BLaER1 (cell line): Measurements from ENCODE around the gene CDH13.

Experiments used
- H3K27ac ChIP-seq: shearing (Covaris generic); formaldehyde crosslinking; 2 replicates; pipeline ENCODE4 v1.8.1; 2022
- H3K27me3 ChIP-seq: shearing (Covaris generic); formaldehyde crosslinking; 2 replicates; pipeline ENCODE4 v1.8.1; 2022
- H3K36me3 ChIP-seq: shearing (Covaris generic); formaldehyde crosslinking; 2 replicates; pipeline ENCODE4 v1.8.1; 2022
- H3K4me1 ChIP-seq: shearing (Covaris generic); formaldehyde crosslinking; 2 replicates; pipeline ENCODE4 v1.8.1; 2022
- H3K4me2 ChIP-seq: shearing (Covaris generic); formaldehyde crosslinking; 2 replicates; pipeline ENCODE4 v1.8.1; 2022
- H3K4me3 ChIP-seq: shearing (Covaris generic); formaldehyde crosslinking; 2 replicates; pipeline ENCODE4 v1.8.1; 2022
- H3K9ac ChIP-seq: shearing (Covaris generic); formaldehyde crosslinking; 2 replicates; pipeline ENCODE4 v1.8.1; 2022
- H3K9me3 ChIP-seq: shearing (Covaris generic); formaldehyde crosslinking; 2 replicates; pipeline ENCODE4 v1.8.1; 2022
- H4K20me1 ChIP-seq: shearing (Covaris generic); formaldehyde crosslinking; 2 replicates; pipeline ENCODE4 v1.8.1; 2022
- Cebpa-rat ChIP-seq: shearing (Covaris generic); IDR thresholded peaks from 2 replicates; pipeline ENCODE4 v1.8.1; 2022

CDH13 gene

GRCh38 chr16:82703161-82703560 lies 76.4 kb downstream of the CDH13 start:
- H3K4me2 ChIP-seq, result peak overlapping the region; percentile 78
- H3K4me1 ChIP-seq, result peaks cover 42% of the 10 kb centered on the region
- H3K27me3 ChIP-seq, result no peaks in the 10 kb centered on the region
- no peaks in the 10 kb centered on the region for H4K20me1 ChIP-seq
- TF ChIP-seq Cebpa-rat, result no peak
- H3K4me3 ChIP-seq, result no peak overlapping the region
- H3K27ac ChIP-seq, result no peak overlapping the region
- no peaks in the 10 kb centered on the region for H3K36me3 ChIP-seq
- H3K9ac ChIP-seq, result no peak overlapping the region
- H3K9me3 ChIP-seq, result no peaks in the 10 kb centered on the region; the same call in 1 of the 2 replicates

GRCh38 chr16:82703871-82704768 lies 77.4 kb downstream of the CDH13 start:
- Histone ChIP-seq H3K9me3 (no peaks in the 10 kb centered on the region; the same call in 1 of the 2 replicates), H4K20me1 (no peaks in the 10 kb centered on the region), H3K4me1 (peaks cover 42% of the 10 kb centered on the region), H3K9ac (no peak overlapping the region), H3K4me2 (peak overlapping the region; percentile 78), H3K4me3 (no peak overlapping the region), H3K27ac (no peak overlapping the region), H3K36me3 (no peaks in the 10 kb centered on the region), H3K27me3 (no peaks in the 10 kb centered on the region)
- no peak for TF ChIP-seq Cebpa-rat

GRCh38 chr16:82709987-82710386 lies 83.2 kb downstream of the CDH13 start:
- no peaks in the 10 kb centered on the region for H3K36me3 ChIP-seq
- no peak overlapping the region for H3K9ac ChIP-seq
- H4K20me1 ChIP-seq, result no peaks in the 10 kb centered on the region
- no peak for TF ChIP-seq Cebpa-rat
- H3K27me3 ChIP-seq, result no peaks in the 10 kb centered on the region
- H3K4me2 ChIP-seq, result no peak overlapping the region
- no peaks in the 10 kb centered on the region for H3K9me3 ChIP-seq
- no peak overlapping the region for H3K27ac ChIP-seq
- no peak overlapping the region for H3K4me3 ChIP-seq
- H3K4me1 ChIP-seq, result no peaks in the 10 kb centered on the region

GRCh38 chr16:82713778-82714177 lies 87.0 kb downstream of the CDH13 start:
- no peaks in the 10 kb centered on the region for H4K20me1 ChIP-seq
- H3K9ac ChIP-seq, result no peak overlapping the region
- no peaks in the 10 kb centered on the region for H3K9me3 ChIP-seq
- H3K27me3 ChIP-seq, result no peaks in the 10 kb centered on the region
- no peak overlapping the region for H3K4me2 ChIP-seq
- no peak for TF ChIP-seq Cebpa-rat
- no peak overlapping the region for H3K4me3 ChIP-seq
- no peaks in the 10 kb centered on the region for H3K36me3 ChIP-seq
- H3K27ac ChIP-seq, result no peak overlapping the region
- H3K4me1 ChIP-seq, result peaks cover 8% of the 10 kb centered on the region; the same call in 1 of the 2 replicates

- H3K27ac ChIP-seq, result no peak overlapping the region
- H3K27me3 ChIP-seq, result no peaks in the 10 kb centered on the region
- H3K9me3 ChIP-seq, result no peaks in the 10 kb centered on the region
- H3K4me2 ChIP-seq, result no peak overlapping the region
- H3K4me3 ChIP-seq, result no peak overlapping the region
- H3K9ac ChIP-seq, result no peak overlapping the region
- TF ChIP-seq Cebpa-rat, result no peak
- peaks cover 8% of the 10 kb centered on the region; the same call in 1 of the 2 replicates for H3K4me1 ChIP-seq
- H4K20me1 ChIP-seq, result no peaks in the 10 kb centered on the region
- H3K36me3 ChIP-seq, result no peaks in the 10 kb centered on the region
These were observed 88.4 kb downstream of the CDH13 start for GRCh38 chr16:82715160-82715559.

- no peaks in the 10 kb centered on the region for H4K20me1 ChIP-seq
- no peak overlapping the region for H3K9ac ChIP-seq
- no peak for TF ChIP-seq Cebpa-rat
- no peaks in the 10 kb centered on the region for H3K27me3 ChIP-seq
- no peaks in the 10 kb centered on the region for H3K36me3 ChIP-seq
- no peak overlapping the region for H3K27ac ChIP-seq
- no peaks in the 10 kb centered on the region for H3K9me3 ChIP-seq
- no peak overlapping the region for H3K4me3 ChIP-seq
- H3K4me2 ChIP-seq, result no peak overlapping the region
- H3K4me1 ChIP-seq, result peaks cover 8% of the 10 kb centered on the region; the same call in 1 of the 2 replicates
These were observed 89.1 kb downstream of the CDH13 start for GRCh38 chr16:82715833-82716232.

- H4K20me1 ChIP-seq, result no peaks in the 10 kb centered on the region
These were observed 89.6 kb downstream of the CDH13 start for GRCh38 chr16:82716361-82716855.

GRCh38 chr16:82720414-82720813 lies 93.6 kb downstream of the CDH13 start:
- no peak overlapping the region for H3K27ac ChIP-seq
- no peak for TF ChIP-seq Cebpa-rat

More at GRCh38 chr16:82716361-82716855, 89.6 kb downstream of the CDH13 start:
- Histone ChIP-seq H3K27ac (no peak overlapping the region), H3K4me3 (no peak overlapping the region), H3K9ac (no peak overlapping the region), H3K4me2 (no peak overlapping the region), H3K36me3 (no peaks in the 10 kb centered on the region), H3K9me3 (no peaks in the 10 kb centered on the region), H3K4me1 (peaks cover 8% of the 10 kb centered on the region; the same call in 1 of the 2 replicates), H3K27me3 (no peaks in the 10 kb centered on the region)
- TF ChIP-seq Cebpa-rat, result no peak

GRCh38 chr16:82726306-82726705 lies 99.5 kb downstream of the CDH13 start:
- H3K36me3 ChIP-seq, result peaks cover 6% of the 10 kb centered on the region; the same call in 1 of the 2 replicates
- no peak for TF ChIP-seq Cebpa-rat
- no peak overlapping the region for H3K4me3 ChIP-seq
- peaks cover 13% of the 10 kb centered on the region for H3K4me1 ChIP-seq
- no peaks in the 10 kb centered on the region for H3K27me3 ChIP-seq
- H3K4me2 ChIP-seq, result no peak overlapping the region
- H4K20me1 ChIP-seq, result no peaks in the 10 kb centered on the region
- peaks cover 44% of the 10 kb centered on the region for H3K9me3 ChIP-seq
- no peak overlapping the region for H3K9ac ChIP-seq
- no peak overlapping the region for H3K27ac ChIP-seq

More at GRCh38 chr16:82720414-82720813, 93.6 kb downstream of the CDH13 start:
- Histone ChIP-seq H3K9me3 (no peaks in the 10 kb centered on the region), H4K20me1 (no peaks in the 10 kb centered on the region), H3K36me3 (no peaks in the 10 kb centered on the region), H3K4me2 (no peak overlapping the region), H3K9ac (no peak overlapping the region), H3K4me1 (peaks cover 8% of the 10 kb centered on the region; the same call in 1 of the 2 replicates), H3K27me3 (no peaks in the 10 kb centered on the region), H3K4me3 (no peak overlapping the region)

GRCh38 chr16:82728901-82729300 lies 102.1 kb downstream of the CDH13 start:
- H3K4me2 ChIP-seq, result peak overlapping the region; percentile 33; the same call in 1 of the 2 replicates
- no peak for TF ChIP-seq Cebpa-rat
- no peak overlapping the region for H3K9ac ChIP-seq

More at GRCh38 chr16:82728901-82729300, 102.1 kb downstream of the CDH13 start:
- Histone ChIP-seq H3K36me3 (peaks cover 6% of the 10 kb centered on the region; the same call in 1 of the 2 replicates), H3K27ac (no peak overlapping the region), H4K20me1 (no peaks in the 10 kb centered on the region), H3K9me3 (peaks cover 50% of the 10 kb centered on the region), H3K4me3 (no peak overlapping the region), H3K4me1 (peaks cover 18% of the 10 kb centered on the region), H3K27me3 (no peaks in the 10 kb centered on the region)
